Neural crest cell (in vitro differentiated cells): Measurements from ENCODE around the gene PRR7. TPM values are rescaled to one million over a fixed set of nuclear protein-coding genes. Genes with fewer than 3 reads are reported as not detected.
A peak's percentile ranks its signal among the peaks of the same experiment; 100 is the strongest.

Source experiments
- DNase-seq: peaks from one replicate; pipeline ENCODE4 v3.0.0; 2021; ENCODE audit warnings: low read depth, mixed read lengths, low spot score
- H3K27ac Mint-ChIP-seq: one replicate; pipeline ENCODE4 v1.8.0; 2021; ENCODE audit warnings: mild to moderate bottlenecking, mixed read lengths; ENCODE audit not compliant: unreplicated experiment
- H3K27me3 Mint-ChIP-seq: 2 replicates; pipeline ENCODE4 v1.8.0; 2021; ENCODE audit warnings: low read depth, mild to moderate bottlenecking, mixed read lengths
- H3K36me3 Mint-ChIP-seq: 2 replicates; pipeline ENCODE4 v1.8.0; 2021; ENCODE audit warnings: low read depth, mild to moderate bottlenecking, mixed read lengths
- H3K4me1 Mint-ChIP-seq: 2 replicates; pipeline ENCODE4 v1.8.0; 2021; ENCODE audit warnings: mixed read lengths
- H3K4me3 Mint-ChIP-seq: one replicate; pipeline ENCODE4 v1.8.0; 2021; ENCODE audit warnings: mild to moderate bottlenecking, mixed read lengths
- H3K9me3 Mint-ChIP-seq: 2 replicates; pipeline ENCODE4 v1.8.0; 2021; ENCODE audit warnings: mixed read lengths
- CTCF ChIP-seq: fragments of 200-600 bp; sonication (generic); conservative IDR thresholded peaks from 2 replicates; pipeline ENCODE4 v1.5.0; 2021; ENCODE audit warnings: antibody characterized with exemption, mild to moderate bottlenecking
- total RNA-seq: library from RNA; stranded (reverse); gene quantifications from 2 replicates; pipeline ENCODE4 v1.2.1, GENCODE V29; 2021

PRR7 gene
- total RNA-seq, 1 donor from 2014 or later = 19.0 TPM

GRCh38 chr5:177439518-177440053 is 7.0 kb upstream of the PRR7 start:
- H3K4me1 Mint-ChIP-seq = peaks cover 7% of the 10 kb centered on the region
- H3K36me3 Mint-ChIP-seq = peaks cover 9% of the 10 kb centered on the region
- H3K9me3 Mint-ChIP-seq = no peaks in the 10 kb centered on the region
- H3K4me3 Mint-ChIP-seq = peak overlapping the region; percentile 42
- H3K27me3 Mint-ChIP-seq = peaks cover 6% of the 10 kb centered on the region
- DNase-seq = no peak
- TF ChIP-seq CTCF = no peak
- H3K27ac Mint-ChIP-seq = no peak overlapping the region

- Mint-ChIP-seq H3K4me3 (peak overlapping the region; percentile 42), H3K4me1 (peaks cover 16% of the 10 kb centered on the region), H3K9me3 (no peaks in the 10 kb centered on the region), H3K36me3 (peaks cover 9% of the 10 kb centered on the region), H3K27ac (no peak overlapping the region), H3K27me3 (peaks cover 14% of the 10 kb centered on the region)
- no peak for DNase-seq
- no peak for TF ChIP-seq CTCF
These were observed 6.2 kb upstream of the PRR7 start for GRCh38 chr5:177440211-177440989.

GRCh38 chr5:177440990-177441780 is 5.4 kb upstream of the PRR7 start:
- Mint-ChIP-seq H3K27ac (peak overlapping the region; percentile 86), H3K4me1 (peaks cover 23% of the 10 kb centered on the region), H3K9me3 (no peaks in the 10 kb centered on the region), H3K36me3 (peaks cover 9% of the 10 kb centered on the region), H3K27me3 (peaks cover 22% of the 10 kb centered on the region), H3K4me3 (peak overlapping the region; percentile 57)
- no peak for TF ChIP-seq CTCF
- no peak for DNase-seq

- H3K4me1 Mint-ChIP-seq = peaks cover 23% of the 10 kb centered on the region
- H3K9me3 Mint-ChIP-seq = no peaks in the 10 kb centered on the region
- TF ChIP-seq CTCF = no peak
- H3K4me3 Mint-ChIP-seq = peak overlapping the region; percentile 57
- no peak for DNase-seq
- H3K27me3 Mint-ChIP-seq = peaks cover 22% of the 10 kb centered on the region
- H3K27ac Mint-ChIP-seq = peak overlapping the region; percentile 86
- peaks cover 9% of the 10 kb centered on the region for H3K36me3 Mint-ChIP-seq
These were observed 4.4 kb upstream of the PRR7 start for GRCh38 chr5:177442066-177442826.
